SK-N-SH (cell line): ENCODE data around the gene SLC41A3. TPM values are rescaled to one million over a fixed set of nuclear protein-coding genes. Genes with fewer than 3 reads are reported as not detected.
"Not testable (repeated sequence)": the region's sequence is repeated elsewhere in the genome, so short reads cannot be mapped to it uniquely, and the experiment has no call there.

Source experiments
- CTCF ChIA-PET: fragments of 300-600, 350-600 bp; formaldehyde crosslinking; extraction: SDS; loops from one replicate; lab custom pipeline; 2021; lab: Yijun Ruan, JAX
- POLR2A ChIA-PET: fragments of 350-600 bp; sonication (Branson Sonifier 250); formaldehyde crosslinking; extraction: SDS; loops from one replicate; lab custom pipeline; 2020; ENCODE audit warnings: antibody characterized with exemption, inconsistent platforms; lab: Yijun Ruan, JAX
- DNase-seq: peaks from one replicate; pipeline ENCODE4 v3.0.0; 2012
- H2AFZ ChIP-seq: fragments of 200-600 bp; sonication (generic); 2 replicates; pipeline ENCODE4 v1.8.1; 2016; ENCODE audit warnings: antibody characterized with exemption, mild to moderate bottlenecking, low read depth
- H3F3A ChIP-seq: fragments of 200-600 bp; sonication (generic); replicated peaks from 2 replicates; pipeline ENCODE3; 2016; ENCODE audit warnings: antibody characterized with exemption, mild to moderate bottlenecking; ENCODE audit not compliant: insufficient read depth
- H3K27ac ChIP-seq, 2 experiments: fragments of 200-500 bp in 1 of 2; fragments of 200-600 bp in 1 of 2; sonication (Bioruptor generic) in 1 of 2; sonication (generic), shearing (Covaris generic) in 1 of 2; 2 replicates each; pipeline versions ENCODE4 v1.5.1 to v1.6.1; 2014 to 2016; ENCODE audit warnings: low read depth in 2 of 2, inconsistent platforms in 1 of 2, low read length in 1 of 2, mild to moderate bottlenecking in 1 of 2, mixed read lengths in 1 of 2
- H3K27me3 ChIP-seq: fragments of 200-600 bp; sonication (generic), shearing (Covaris generic); 2 replicates; pipeline ENCODE4 v1.6.1; 2016; ENCODE audit warnings: mixed run types; ENCODE audit not compliant: insufficient read depth
- H3K36me3 ChIP-seq, 2 experiments: fragments of 200-500 bp in 1 of 2; fragments of 200-600 bp in 1 of 2; sonication (Bioruptor generic) in 1 of 2; sonication (generic) in 1 of 2; replicated peaks in 1 of 2; 2 replicates each; pipeline versions ENCODE3 to v1.5.1; 2014 to 2016; ENCODE audit warnings: low read length in 1 of 2, mild to moderate bottlenecking in 1 of 2; ENCODE audit not compliant: insufficient read depth in 2 of 2, control insufficient read depth in 1 of 2
- H3K4me1 ChIP-seq, 2 experiments: fragments of 200-500 bp in 1 of 2; fragments of 200-600 bp in 1 of 2; sonication (Bioruptor generic) in 1 of 2; sonication (generic), shearing (Covaris generic) in 1 of 2; 2 replicates each; pipeline versions ENCODE4 v1.5.1 to v1.6.1; 2014 to 2016; ENCODE audit warnings: low read depth in 1 of 2, low read length in 1 of 2, mixed run types in 1 of 2; ENCODE audit not compliant: insufficient read depth in 2 of 2, control insufficient read depth in 1 of 2
- H3K4me2 ChIP-seq: fragments of 200-600 bp; sonication (generic), shearing (Covaris generic); 2 replicates; pipeline ENCODE4 v1.6.1; 2017; ENCODE audit warnings: mixed run types
- H3K4me3 ChIP-seq, 2 experiments: fragments of 200-500 bp in 1 of 2; fragments of 200-600 bp in 1 of 2; sonication (Bioruptor generic) in 1 of 2; sonication (generic), shearing (Covaris generic) in 1 of 2; 2 replicates each; pipeline versions ENCODE4 v1.5.1 to v1.8.1; 2014 to 2016; ENCODE audit warnings: low read depth in 2 of 2, inconsistent platforms in 1 of 2, low read length in 1 of 2, mild to moderate bottlenecking in 1 of 2, mixed read lengths in 1 of 2, moderate library complexity in 1 of 2
- H3K79me2 ChIP-seq: fragments of 200-600 bp; sonication (generic); 2 replicates; pipeline ENCODE4 v1.8.1; 2017; ENCODE audit warnings: mild to moderate bottlenecking; ENCODE audit not compliant: insufficient read depth
- H3K9ac ChIP-seq: fragments of 200-600 bp; sonication (generic); 2 replicates; pipeline ENCODE4 v1.6.1; 2017; ENCODE audit warnings: mixed run types
- H3K9me2 ChIP-seq: fragments of 200-600 bp; sonication (generic); 2 replicates; pipeline ENCODE4 v1.6.1; 2017; ENCODE audit warnings: mixed run types
- H3K9me3 ChIP-seq: fragments of 200-600 bp; sonication (generic); 2 replicates; pipeline ENCODE4 v1.6.1; 2017; ENCODE audit warnings: mixed run types, mild to moderate bottlenecking, moderate library complexity
- H4K20me1 ChIP-seq: fragments of 200-600 bp; sonication (generic); 2 replicates; pipeline ENCODE4 v1.6.1; 2017; ENCODE audit warnings: mild to moderate bottlenecking, mixed run types; ENCODE audit not compliant: insufficient read depth
- FOSL2 ChIP-seq: IDR thresholded peaks from 2 replicates; pipeline ENCODE4 v1.4.0; 2012; ENCODE audit warnings: low read depth, mild to moderate bottlenecking, moderate library complexity, borderline replicate concordance
- GABPA ChIP-seq: IDR thresholded peaks from 2 replicates; pipeline ENCODE4 v1.4.0; 2012; ENCODE audit warnings: low read depth, mild to moderate bottlenecking
- RXRA ChIP-seq: IDR thresholded peaks from 2 replicates; pipeline ENCODE4 v1.4.0; 2012; ENCODE audit warnings: low read depth, mild to moderate bottlenecking, borderline replicate concordance
- SMC3 ChIP-seq: IDR thresholded peaks from 2 replicates; pipeline ENCODE4 v1.6.1; 2012; ENCODE audit warnings: low read depth, low read length, improper control_type of control experiment
- ZBTB33 ChIP-seq: IDR thresholded peaks from 2 replicates; pipeline ENCODE4 v1.4.0; 2012; ENCODE audit warnings: low read depth, borderline replicate concordance
- WGBS: methylation state at CpG from one replicate; pipeline ENCODE4 v1.1.6; 2017; ENCODE audit warnings: low lambda C conversion rate; 5-methylcytosine and 5-hydroxymethylcytosine counted together
- polyA plus RNA-seq, 3 experiments: library from polyadenylated mRNA; depleted of rRNA; stranded (reverse); fragments of >200 nt; gene quantifications; 2 replicates each; pipeline ENCODE4 v1.2.3, GENCODE V29; 2012
- TF ChIP-seq, protein P1 (sequence below): IDR thresholded peaks from 2 replicates; pipeline ENCODE4; 2012

Gene SLC41A3
- polyA plus RNA-seq, 1 of the 3 experiments (the other 2 are of a cell fraction): 53.4 TPM

GRCh38 chr3:125958511-125959316, 125.2 kb downstream of the SLC41A3 start:
- Histone ChIP-seq H3F3A (no peaks in the 10 kb centered on the region), H3K9me3 (no peaks in the 10 kb centered on the region), H3K27me3 (no peaks in the 10 kb centered on the region), H3K79me2 (no peaks in the 10 kb centered on the region), H3K4me3 (no peak overlapping the region), H3K4me1 (no peaks in the 10 kb centered on the region), H3K9me2 (no peaks in the 10 kb centered on the region), H3K27ac (no peak overlapping the region), H2AFZ (no peak overlapping the region), H3K9ac (no peak overlapping the region), H3K4me2 (no peak overlapping the region)
- ChIA-PET CTCF (no interaction called here), POLR2A (no interaction called here)
- WGBS: 87% methylated on average over 25 of the region's 46 CpGs
- DNase-seq: peak; percentile 10
- no peak for TF ChIP-seq FOSL2
- no peak for TF ChIP-seq GABPA
- TF ChIP-seq ZBTB33: no peak
- TF ChIP-seq, all 33 proteins: peak for 0
- Histone ChIP-seq H3K36me3 (no peaks in the 10 kb centered on the region), H4K20me1 (no peaks in the 10 kb centered on the region)

- Histone ChIP-seq H3K27ac (no peak overlapping the region), H3K27me3 (no peaks in the 10 kb centered on the region), H3K9ac (no peak overlapping the region), H3K9me3 (no peaks in the 10 kb centered on the region), H3K36me3 (no peaks in the 10 kb centered on the region), H4K20me1 (no peaks in the 10 kb centered on the region)
- CTCF ChIA-PET: no interaction called here
- TF ChIP-seq, protein P1, sequence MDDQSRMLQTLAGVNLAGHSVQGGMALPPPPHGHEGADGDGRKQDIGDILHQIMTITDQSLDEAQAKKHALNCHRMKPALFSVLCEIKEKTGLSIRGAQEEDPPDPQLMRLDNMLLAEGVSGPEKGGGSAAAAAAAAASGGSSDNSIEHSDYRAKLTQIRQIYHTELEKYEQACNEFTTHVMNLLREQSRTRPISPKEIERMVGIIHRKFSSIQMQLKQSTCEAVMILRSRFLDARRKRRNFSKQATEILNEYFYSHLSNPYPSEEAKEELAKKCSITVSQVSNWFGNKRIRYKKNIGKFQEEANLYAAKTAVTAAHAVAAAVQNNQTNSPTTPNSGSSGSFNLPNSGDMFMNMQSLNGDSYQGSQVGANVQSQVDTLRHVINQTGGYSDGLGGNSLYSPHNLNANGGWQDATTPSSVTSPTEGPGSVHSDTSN: no peak
- TF ChIP-seq SMC3: no peak
- TF ChIP-seq RXRA: no peak
- TF ChIP-seq, all 33 proteins: peak for 0
- peak; percentile 79 for DNase-seq
- Histone ChIP-seq H3K4me2 (no peak overlapping the region), H3K79me2 (no peaks in the 10 kb centered on the region), H3F3A (no peaks in the 10 kb centered on the region), H2AFZ (no peak overlapping the region), H3K9me2 (no peaks in the 10 kb centered on the region), H3K4me1 (no peaks in the 10 kb centered on the region), H3K4me3 (no peak overlapping the region)
- WGBS: 50% methylated on average over 2 of the region's 75 CpGs
- POLR2A ChIA-PET: no interaction called here
Measured at GRCh38 chr3:125957674-125958510, 126.0 kb downstream of the SLC41A3 start.

GRCh38 chr3:125957020-125957419, 126.9 kb downstream of the SLC41A3 start:
- CTCF ChIA-PET, H3K27ac ChIP-seq, H3K27me3 ChIP-seq, H2AFZ ChIP-seq, H3K79me2 ChIP-seq, DNase-seq, POLR2A ChIA-PET, H3K36me3 ChIP-seq, H3K4me3 ChIP-seq, H3K9me2 ChIP-seq, H4K20me1 ChIP-seq, H3K9me3 ChIP-seq, H3K4me1 ChIP-seq, H3K9ac ChIP-seq, H3K4me2 ChIP-seq, H3F3A ChIP-seq: not testable (repeated sequence)
- WGBS: 84% methylated on average over 4 of the region's 4 CpGs
